Osteoblast (primary cell): ENCODE data around the gene PDE11A. TPM values are rescaled to one million over a fixed set of nuclear protein-coding genes. Genes with fewer than 3 reads are reported as not detected.

Experiments used
- DNase-seq: peaks from one replicate; pipeline ENCODE4 v3.0.0; 2011; ENCODE audit warnings: low spot score, mixed read lengths; ENCODE audit not compliant: insufficient read length; ENCODE audit errors: missing footprints
- H2AFZ ChIP-seq: 2 replicates; pipeline ENCODE4 v1.6.0; 2011; ENCODE audit warnings: mild to moderate bottlenecking, low read length
- H3K27ac ChIP-seq: 2 replicates; pipeline ENCODE4 v1.5.1; 2011; ENCODE audit warnings: mild to moderate bottlenecking, low read depth, low read length, moderate library complexity
- H3K27me3 ChIP-seq: 2 replicates; pipeline ENCODE4 v1.6.0; 2012; ENCODE audit warnings: mild to moderate bottlenecking, control low read depth, inconsistent platforms, low read length, moderate library complexity; ENCODE audit not compliant: insufficient read depth
- H3K36me3 ChIP-seq: 2 replicates; pipeline ENCODE4 v1.5.1; 2011; ENCODE audit warnings: mild to moderate bottlenecking, low read length, control low read depth, moderate library complexity; ENCODE audit not compliant: insufficient read depth
- H3K4me1 ChIP-seq: 2 replicates; pipeline ENCODE4 v1.5.1; 2011; ENCODE audit warnings: mild to moderate bottlenecking, low read length, control low read depth, moderate library complexity; ENCODE audit not compliant: insufficient read depth
- H3K4me2 ChIP-seq: 2 replicates; pipeline ENCODE4 v1.6.0; 2011; ENCODE audit warnings: mild to moderate bottlenecking, low read length; ENCODE audit not compliant: insufficient read depth
- H3K4me3 ChIP-seq: fragments of 200-600 bp; sonication (generic); 3 replicates; pipeline ENCODE4 v1.5.1; 2012; ENCODE audit warnings: mild to moderate bottlenecking, low read length, inconsistent platforms; ENCODE audit not compliant: insufficient read depth
- H3K79me2 ChIP-seq: 2 replicates; pipeline ENCODE4 v1.6.0; 2012; ENCODE audit warnings: mild to moderate bottlenecking, low read length, control low read depth, inconsistent platforms; ENCODE audit not compliant: insufficient read depth
- H3K9me3 ChIP-seq: 2 replicates; pipeline ENCODE4 v1.5.1; 2011; ENCODE audit warnings: low read depth, low read length, control low read depth
- H4K20me1 ChIP-seq: 2 replicates; pipeline ENCODE4 v1.6.0; 2012; ENCODE audit warnings: mild to moderate bottlenecking, low read length, control low read depth; ENCODE audit not compliant: insufficient read depth
- small RNA-seq: library from RNA; depleted of rRNA; stranded (forward); fragments of <200 nt; gene quantifications from one replicate; pipeline ENCODE3, GENCODE V24; 2012
- total RNA-seq: library from RNA; depleted of rRNA; stranded (reverse); fragments of >200 nt; gene quantifications from 2 replicates; pipeline ENCODE4 v1.2.3, GENCODE V29; 2012
- TF ChIP-seq, protein P1 (sequence below): IDR thresholded peaks from 2 replicates; pipeline ENCODE4 v1.5.1; 2011; ENCODE audit warnings: mild to moderate bottlenecking, low read depth, low read length, moderate library complexity; ENCODE audit errors: extremely low read depth

Gene PDE11A
- total RNA-seq, 1 donor = 0.36 TPM

DNA sequence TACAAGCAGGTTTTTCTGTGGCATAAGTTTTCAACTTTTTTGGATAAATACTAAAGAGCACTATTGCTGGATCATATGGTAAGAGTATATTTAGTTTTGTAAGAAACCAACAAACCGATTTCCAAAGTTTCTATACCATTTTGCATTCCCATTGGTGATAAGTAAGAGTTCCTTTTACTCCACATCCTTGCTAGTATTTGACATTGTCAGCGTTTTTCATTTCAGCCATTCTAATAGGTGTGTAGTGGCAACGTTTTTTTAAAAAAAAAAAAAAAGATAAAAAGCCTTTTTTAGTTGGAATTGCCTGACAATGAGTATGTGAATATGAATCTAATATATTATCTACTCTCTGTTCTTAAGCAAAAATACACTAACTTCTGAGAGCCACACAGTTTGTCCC lies 494.1 kb downstream of the PDE11A start:
- no peaks in the 10 kb centered on the region for H3K79me2 ChIP-seq
- H3K9me3 ChIP-seq = no peaks in the 10 kb centered on the region
- DNase-seq = no peak
- H4K20me1 ChIP-seq = no peaks in the 10 kb centered on the region
- no peak overlapping the region for H3K27ac ChIP-seq
- no peak overlapping the region for H3K4me3 ChIP-seq
- no peak overlapping the region for H2AFZ ChIP-seq
- H3K27me3 ChIP-seq = no peaks in the 10 kb centered on the region
- TF ChIP-seq, protein P1, sequence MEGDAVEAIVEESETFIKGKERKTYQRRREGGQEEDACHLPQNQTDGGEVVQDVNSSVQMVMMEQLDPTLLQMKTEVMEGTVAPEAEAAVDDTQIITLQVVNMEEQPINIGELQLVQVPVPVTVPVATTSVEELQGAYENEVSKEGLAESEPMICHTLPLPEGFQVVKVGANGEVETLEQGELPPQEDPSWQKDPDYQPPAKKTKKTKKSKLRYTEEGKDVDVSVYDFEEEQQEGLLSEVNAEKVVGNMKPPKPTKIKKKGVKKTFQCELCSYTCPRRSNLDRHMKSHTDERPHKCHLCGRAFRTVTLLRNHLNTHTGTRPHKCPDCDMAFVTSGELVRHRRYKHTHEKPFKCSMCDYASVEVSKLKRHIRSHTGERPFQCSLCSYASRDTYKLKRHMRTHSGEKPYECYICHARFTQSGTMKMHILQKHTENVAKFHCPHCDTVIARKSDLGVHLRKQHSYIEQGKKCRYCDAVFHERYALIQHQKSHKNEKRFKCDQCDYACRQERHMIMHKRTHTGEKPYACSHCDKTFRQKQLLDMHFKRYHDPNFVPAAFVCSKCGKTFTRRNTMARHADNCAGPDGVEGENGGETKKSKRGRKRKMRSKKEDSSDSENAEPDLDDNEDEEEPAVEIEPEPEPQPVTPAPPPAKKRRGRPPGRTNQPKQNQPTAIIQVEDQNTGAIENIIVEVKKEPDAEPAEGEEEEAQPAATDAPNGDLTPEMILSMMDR = no peak
- H3K36me3 ChIP-seq = no peaks in the 10 kb centered on the region
- H3K4me2 ChIP-seq = no peak overlapping the region
- H3K4me1 ChIP-seq = no peaks in the 10 kb centered on the region

DNA sequence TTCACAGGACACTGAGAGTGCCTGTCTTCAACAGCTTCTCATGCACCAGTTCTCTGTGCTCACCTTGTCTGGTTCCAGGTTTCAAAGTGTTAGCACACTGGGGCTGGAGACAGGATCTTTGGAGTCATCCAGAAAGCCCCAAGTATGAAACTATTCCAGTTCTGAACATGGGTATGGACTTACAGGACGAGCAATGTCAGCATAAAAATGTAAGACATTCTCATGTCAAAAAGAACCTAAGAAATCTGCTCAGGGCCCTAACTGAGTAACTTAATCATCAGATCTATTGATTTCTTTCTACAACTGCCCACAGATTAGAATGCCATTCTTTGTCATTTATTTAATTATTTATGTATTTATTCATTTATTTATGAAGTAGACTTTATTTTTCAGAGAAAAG lies 495.5 kb downstream of the PDE11A start:
- TF ChIP-seq, protein P1 = no peak
- H3K4me1 ChIP-seq = no peaks in the 10 kb centered on the region
- no peaks in the 10 kb centered on the region for H3K27me3 ChIP-seq
- H3K79me2 ChIP-seq = no peaks in the 10 kb centered on the region
- no peaks in the 10 kb centered on the region for H3K36me3 ChIP-seq
- H3K4me2 ChIP-seq = no peak overlapping the region
- H4K20me1 ChIP-seq = no peaks in the 10 kb centered on the region
- no peak overlapping the region for H3K4me3 ChIP-seq
- H3K9me3 ChIP-seq = no peaks in the 10 kb centered on the region
- H2AFZ ChIP-seq = no peak overlapping the region
- no peak for DNase-seq
- no peak overlapping the region for H3K27ac ChIP-seq

DNA sequence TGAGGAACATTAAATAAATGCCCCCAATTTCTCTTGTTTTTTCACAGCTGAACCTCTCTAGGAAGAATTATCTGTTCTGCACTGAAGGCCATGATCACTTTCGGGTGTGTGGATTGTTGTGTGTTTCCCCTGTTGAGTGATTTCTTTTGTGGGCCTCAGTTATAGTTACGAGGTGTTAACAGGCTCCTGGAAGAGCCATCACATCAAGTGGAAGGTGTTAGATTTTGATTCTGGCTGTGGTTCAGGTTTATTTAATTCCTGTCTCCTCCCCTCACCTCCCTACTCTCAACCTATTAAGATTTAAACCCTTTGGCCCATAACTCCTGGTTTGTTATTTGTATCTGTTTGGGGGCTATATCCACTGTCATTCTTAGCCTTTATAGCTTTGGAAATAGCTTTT lies 497.2 kb downstream of the PDE11A start:
- no peaks in the 10 kb centered on the region for H3K9me3 ChIP-seq
- DNase-seq = no peak
- H3K4me3 ChIP-seq = no peak overlapping the region
- H3K79me2 ChIP-seq = no peaks in the 10 kb centered on the region
- H3K4me2 ChIP-seq = no peak overlapping the region
- H3K27ac ChIP-seq = no peak overlapping the region
- no peaks in the 10 kb centered on the region for H4K20me1 ChIP-seq
- no peaks in the 10 kb centered on the region for H3K27me3 ChIP-seq
- no peaks in the 10 kb centered on the region for H3K36me3 ChIP-seq
- no peak overlapping the region for H2AFZ ChIP-seq
- TF ChIP-seq, protein P1 = no peak
- H3K4me1 ChIP-seq = no peaks in the 10 kb centered on the region

DNA sequence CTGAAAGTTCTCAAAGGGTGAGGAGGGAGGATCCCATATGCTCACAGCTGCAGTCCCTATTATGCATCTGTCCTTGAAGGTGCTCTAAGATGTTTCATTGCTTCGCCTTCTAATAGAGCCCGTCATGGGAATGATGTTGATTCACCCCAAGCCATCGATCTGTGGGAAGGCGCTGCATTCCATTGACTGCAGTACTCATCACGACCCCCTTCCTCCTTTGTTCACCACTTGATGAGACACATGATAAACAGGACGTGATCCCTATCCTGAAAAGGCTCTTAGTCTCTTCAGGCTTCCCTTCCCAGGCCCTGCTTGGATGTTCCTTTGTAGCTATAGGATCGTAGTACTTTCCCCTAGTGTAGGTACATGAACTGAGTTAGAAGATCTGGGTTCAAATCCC lies 498.2 kb downstream of the PDE11A start:
- no peaks in the 10 kb centered on the region for H3K79me2 ChIP-seq
- H3K4me1 ChIP-seq = no peaks in the 10 kb centered on the region
- H3K4me2 ChIP-seq = no peak overlapping the region
- no peaks in the 10 kb centered on the region for H3K36me3 ChIP-seq
- TF ChIP-seq, protein P1 = no peak
- no peaks in the 10 kb centered on the region for H3K9me3 ChIP-seq
- H3K27ac ChIP-seq = no peak overlapping the region
- no peak overlapping the region for H2AFZ ChIP-seq
- DNase-seq = no peak
- H3K27me3 ChIP-seq = no peaks in the 10 kb centered on the region
- no peaks in the 10 kb centered on the region for H4K20me1 ChIP-seq
- no peak overlapping the region for H3K4me3 ChIP-seq

Small RNAs within 50 kb of the gene (small RNA-seq; reads per million reads assigned to genes)
- gene AC011998.1 = not detected
- gene RNU6-629P = not detected

Other genes starting within 250 kb of the PDE11A start
- 19.7 and 19.9 TPM in 2 replicates for gene RBM45, start 39.7 kb upstream of the PDE11A start, total RNA-seq
- gene OSBPL6, start 121.7 kb upstream of the PDE11A start, total RNA-seq = 5.4 and 5.9 TPM in 2 replicates